HepG2 (cell line): ENCODE results near the gene SLC39A1. TPM values are rescaled to one million over a fixed set of nuclear protein-coding genes. Genes with fewer than 3 reads are reported as not detected.

Source experiments
- ATAC-seq: fragments of 200-7000 bp; cut with Tn5 transposase; 3 replicates; pipeline ENCODE4 v1.9.1; 2020; ENCODE audit warnings: mild to moderate bottlenecking, moderate library complexity
- BruUV-seq: library from RNA; stranded (reverse); fragments of 400-500 nt; replicated peaks from 2 replicates; lab custom pipeline; 2021; lab: Mats Ljungman, UMichigan
- CTCF ChIA-PET: fragments of 300-600 bp; formaldehyde crosslinking; extraction: SDS; loops from one replicate; lab custom pipeline; 2021; ENCODE audit warnings: low total read pairs, inconsistent platforms, low intra/inter-chr PET ratio; lab: Yijun Ruan, JAX
- POLR2A ChIA-PET: fragments of 350-600 bp; sonication (Branson Sonifier 250); formaldehyde crosslinking; loops from one replicate; lab custom pipeline; 2020; ENCODE audit warnings: antibody characterized with exemption, inconsistent platforms; lab: Yijun Ruan, JAX
- DNase-seq: peaks from one replicate; pipeline ENCODE4 v3.0.0-alpha.2; 2015; ENCODE audit warnings: low spot score
- FAIRE-seq: peaks from 3 replicates; lab custom pipeline; 2011; peaks lifted over from hg19 to GRCh38; lab: Jason Lieb, UNC
- H2AFZ ChIP-seq: one replicate; pipeline ENCODE4 v1.6.1; 2011; ENCODE audit warnings: low read length, inconsistent platforms
- H3K27ac ChIP-seq: fragments of 300-600 bp; 3 replicates; pipeline ENCODE4 v1.8.0; 2011; ENCODE audit warnings: mixed run types, mild to moderate bottlenecking, mixed read lengths, low read length, inconsistent platforms; ENCODE audit not compliant: insufficient read depth; ENCODE audit errors: extremely low read length
- H3K27me3 ChIP-seq, 2 experiments: fragments of 200-600 bp in 1 of 2; 2 replicates in 1 of 2; 3 replicates in 1 of 2; pipeline versions ENCODE4 v1.6.0 to v1.8.0; 2011; ENCODE audit warnings: low read length in 2 of 2, mild to moderate bottlenecking in 2 of 2, moderate library complexity in 2 of 2, inconsistent platforms in 1 of 2; ENCODE audit not compliant: insufficient read depth in 2 of 2, control insufficient read depth in 1 of 2
- H3K36me3 ChIP-seq, 2 experiments: fragments of 200-600 bp in 1 of 2; replicated peaks in 1 of 2; 2 replicates in 1 of 2; 3 replicates in 1 of 2; pipeline versions ENCODE4 v1.5.1 to v1.8.0; 2011; ENCODE audit warnings: low read length in 2 of 2, inconsistent platforms in 1 of 2; ENCODE audit not compliant: insufficient read depth in 2 of 2, control insufficient read depth in 1 of 2
- H3K4me1 ChIP-seq: 2 replicates; pipeline ENCODE4 v1.5.1; 2012; ENCODE audit warnings: low read length, inconsistent platforms; ENCODE audit not compliant: insufficient read depth
- H3K4me2 ChIP-seq: 2 replicates; pipeline ENCODE4 v1.6.0; 2011; ENCODE audit warnings: low read depth, low read length, inconsistent platforms
- H3K4me3 ChIP-seq, 3 experiments: fragments of 200-600 bp in 1 of 3; sonication (generic), shearing (Covaris generic) in 1 of 3; replicated peaks in 1 of 3; 2 replicates each; pipeline ENCODE4 v1.5.1; 2011 to 2016; ENCODE audit warnings: low read length in 3 of 3, inconsistent platforms in 2 of 3, low read depth in 2 of 3, mild to moderate bottlenecking in 2 of 3, control low read depth in 1 of 3, mixed read lengths in 1 of 3; ENCODE audit not compliant: insufficient read depth in 1 of 3
- H3K79me2 ChIP-seq: one replicate; pipeline ENCODE4 v1.6.1; 2011; ENCODE audit warnings: low read length, inconsistent platforms; ENCODE audit not compliant: insufficient read depth
- H3K9ac ChIP-seq: 2 replicates; pipeline ENCODE4 v1.6.0; 2011; ENCODE audit warnings: mild to moderate bottlenecking, low read depth, low read length, inconsistent platforms; ENCODE audit not compliant: insufficient read depth
- H3K9me3 ChIP-seq: 2 replicates; pipeline ENCODE4 v1.5.1; 2012; ENCODE audit warnings: mild to moderate bottlenecking, low read length
- H4K20me1 ChIP-seq: 2 replicates; pipeline ENCODE4 v1.6.0; 2011; ENCODE audit warnings: inconsistent platforms, mild to moderate bottlenecking, low read length, moderate library complexity; ENCODE audit not compliant: insufficient read depth
- BCL6 ChIP-seq: IDR thresholded peaks from 2 replicates; pipeline ENCODE4 v1.6.1; 2016; ENCODE audit warnings: missing genetic modification reagents, missing compliant biosample characterization
- ERF ChIP-seq: IDR thresholded peaks from 2 replicates; pipeline ENCODE4 v1.6.1; 2018; ENCODE audit warnings: missing biosample characterization, missing genetic modification reagents
- FOXA1 ChIP-seq, 2 experiments: fragments of 450-650 bp in 1 of 2; sonication (generic) in 1 of 2; formaldehyde crosslinking in 1 of 2; IDR thresholded peaks; 2 replicates each; pipeline versions ENCODE4 v1.4.0 to v1.6.1; 2016 to 2020; ENCODE audit warnings: missing genetic modification reagents in 1 of 2
- SRF ChIP-seq: IDR thresholded peaks from 2 replicates; pipeline ENCODE4 v1.6.1; 2011; ENCODE audit warnings: mild to moderate bottlenecking, low read depth, low read length, moderate library complexity
- TGIF2 ChIP-seq: IDR thresholded peaks from 2 replicates; pipeline ENCODE4 v1.6.1; 2016; ENCODE audit warnings: control low read depth, missing compliant biosample characterization
- ZNF629 ChIP-seq: sonication (generic); formaldehyde crosslinking; conservative IDR thresholded peaks from 2 replicates; pipeline ENCODE4 v1.5.0; 2020; ENCODE audit warnings: missing genetic modification reagents
- ZNF672 ChIP-seq: sonication (generic); formaldehyde crosslinking; IDR thresholded peaks from 2 replicates; pipeline ENCODE4 v1.8.1; 2022; ENCODE audit warnings: missing genetic modification reagents
- WGBS: methylation state at CpG from one replicate; pipeline ENCODE4 v1.1.6; 2017; ENCODE audit warnings: low lambda C conversion rate; 5-methylcytosine and 5-hydroxymethylcytosine counted together
- in situ Hi-C: cut with HindIII; loops from 2 replicates; pipeline ENCODE4 v1.10.0; 2017; ENCODE audit warnings: low pct_unique_long_range_greater_than_20kb; ENCODE audit not compliant: extremely low pct_ligation_motif_present
- intact Hi-C: fragments of 100-400 bp; cut with micrococcal nuclease; formaldehyde crosslinking; loops from one replicate; pipeline ENCODE4 v1.10.0; 2022; ENCODE audit not compliant: unreplicated experiment
- polyA plus RNA-seq, 8 experiments: library from polyadenylated mRNA; depleted of rRNA in 3 of 8; stranded (reverse) in 7 of 8; unstranded in 1 of 8; fragments of >200 nt; fragmentation: Illumina TruSeq in 4 of 8; extraction: Trizol in 4 of 8; gene quantifications; 2 replicates each; pipeline versions ENCODE4 v1.2.1 to v1.2.3, GENCODE V29; 2011 to 2016; ENCODE audit warnings: low read depth in 4 of 8, missing spikeins in 1 of 8, mixed read lengths in 1 of 8; ENCODE audit not compliant: insufficient read depth in 1 of 8
- total RNA-seq, 5 experiments: library from RNA; depleted of rRNA; stranded (reverse); fragments of >200 nt; fragmentation: Illumina TruSeq; extraction: Trizol; gene quantifications; 2 replicates each; pipeline ENCODE4 v1.2.3, GENCODE V29; 2016; ENCODE audit warnings: low read depth in 1 of 5
- TF ChIP-seq, protein P1 (sequence below): sonication (generic); formaldehyde crosslinking; IDR thresholded peaks from 2 replicates; pipeline ENCODE4; 2020; ENCODE audit warnings: missing genetic modification reagents, mild to moderate bottlenecking, borderline replicate concordance

Gene SLC39A1
- total and polyA plus RNA-seq, 2 of the 13 experiments (the other 11 are each of a cell fraction or from before 2014, with no cell fraction given): 71.2 to 78.4 TPM

DNA sequence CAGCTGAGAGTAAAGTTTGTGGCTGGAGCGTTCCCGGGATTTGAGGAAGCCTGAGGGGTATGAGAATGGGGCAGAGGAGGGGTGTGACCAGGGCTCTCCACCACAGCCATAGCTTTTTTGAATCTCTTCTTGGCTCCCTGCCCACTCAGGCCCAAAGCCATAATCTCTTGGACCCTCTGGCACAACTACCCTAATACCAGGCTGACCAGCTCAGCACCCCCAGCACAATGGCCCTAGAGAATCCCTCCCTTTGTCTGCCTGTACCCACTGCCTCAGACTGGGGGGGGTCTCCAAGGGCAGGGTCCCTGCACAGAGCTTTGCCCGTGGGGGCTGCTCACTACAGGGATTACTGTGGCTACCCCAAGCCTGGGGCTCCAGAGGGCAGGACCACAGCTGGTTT is 24.3 kb downstream of the SLC39A1 start:
- H3K27ac ChIP-seq: no peak overlapping the region
- H3K4me1 ChIP-seq: peaks cover 15% of the 10 kb centered on the region
- POLR2A ChIA-PET: interaction anchor here (0.6 to 1.8 kb wide), 4 partner anchors 9 to 28 kb away, joined by 3 to 5 read pairs (median 4); partner anchors contain the start of gene CREB3L4
- intact Hi-C loops (no loop called here), in situ Hi-C loops (no loop called here)
- no TSS peak for BruUV-seq
- H3K36me3 ChIP-seq: peaks cover 23 to 57% of the 10 kb centered on the region in 2 experiments
- no peak overlapping the region for H3K4me3 ChIP-seq
- no peak overlapping the region for H2AFZ ChIP-seq
- H4K20me1 ChIP-seq: no peaks in the 10 kb centered on the region
- 94% methylated on average over 2 of the region's 3 CpGs for whole genome bisulfite sequencing
- no peak overlapping the region for H3K4me2 ChIP-seq
- no peaks in the 10 kb centered on the region for H3K9me3 ChIP-seq
- no peaks in the 10 kb centered on the region for H3K27me3 ChIP-seq
- no peaks in the 10 kb centered on the region for H3K79me2 ChIP-seq
- no peak for TF ChIP-seq ZNF672
- TF ChIP-seq SRF: no peak
- no peak for TF ChIP-seq FOXA1 (IDR thresholded peaks at IDR 0.05)
- no peak for TF ChIP-seq FOXA1 (CRISPR knock-in tag; IDR thresholded peaks at IDR 0.05)
- TF ChIP-seq ZNF629 (CRISPR knock-in tag): no peak
- no peak for TF ChIP-seq ERF
- TF ChIP-seq, protein P1, sequence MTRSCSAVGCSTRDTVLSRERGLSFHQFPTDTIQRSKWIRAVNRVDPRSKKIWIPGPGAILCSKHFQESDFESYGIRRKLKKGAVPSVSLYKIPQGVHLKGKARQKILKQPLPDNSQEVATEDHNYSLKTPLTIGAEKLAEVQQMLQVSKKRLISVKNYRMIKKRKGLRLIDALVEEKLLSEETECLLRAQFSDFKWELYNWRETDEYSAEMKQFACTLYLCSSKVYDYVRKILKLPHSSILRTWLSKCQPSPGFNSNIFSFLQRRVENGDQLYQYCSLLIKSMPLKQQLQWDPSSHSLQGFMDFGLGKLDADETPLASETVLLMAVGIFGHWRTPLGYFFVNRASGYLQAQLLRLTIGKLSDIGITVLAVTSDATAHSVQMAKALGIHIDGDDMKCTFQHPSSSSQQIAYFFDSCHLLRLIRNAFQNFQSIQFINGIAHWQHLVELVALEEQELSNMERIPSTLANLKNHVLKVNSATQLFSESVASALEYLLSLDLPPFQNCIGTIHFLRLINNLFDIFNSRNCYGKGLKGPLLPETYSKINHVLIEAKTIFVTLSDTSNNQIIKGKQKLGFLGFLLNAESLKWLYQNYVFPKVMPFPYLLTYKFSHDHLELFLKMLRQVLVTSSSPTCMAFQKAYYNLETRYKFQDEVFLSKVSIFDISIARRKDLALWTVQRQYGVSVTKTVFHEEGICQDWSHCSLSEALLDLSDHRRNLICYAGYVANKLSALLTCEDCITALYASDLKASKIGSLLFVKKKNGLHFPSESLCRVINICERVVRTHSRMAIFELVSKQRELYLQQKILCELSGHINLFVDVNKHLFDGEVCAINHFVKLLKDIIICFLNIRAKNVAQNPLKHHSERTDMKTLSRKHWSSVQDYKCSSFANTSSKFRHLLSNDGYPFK (CRISPR knock-in tag): no peak
- TF ChIP-seq BCL6: no peak
- no peak for TF ChIP-seq TGIF2 (CRISPR knock-in tag)
- TF ChIP-seq, all 625 proteins: peak for 0
- FAIRE-seq (no peak), DNase-seq (no peak), ATAC-seq (no peak)
- CTCF ChIA-PET: no interaction called here
- no peak overlapping the region for H3K9ac ChIP-seq
